HL-60 (cell line): ENCODE measurements around the gene GATA1.

Experiments
- POLR2AphosphoS5 ChIP-seq: IDR thresholded peaks from 2 replicates; pipeline ENCODE4 v1.6.1; 2012; ENCODE audit warnings: low read depth
- TF ChIP-seq, protein P1 (sequence below): IDR thresholded peaks from one replicate; pipeline ENCODE4 v1.5.1; 2011; ENCODE audit warnings: low read length, control low read depth, inconsistent platforms; ENCODE audit not compliant: insufficient read depth

DNA sequence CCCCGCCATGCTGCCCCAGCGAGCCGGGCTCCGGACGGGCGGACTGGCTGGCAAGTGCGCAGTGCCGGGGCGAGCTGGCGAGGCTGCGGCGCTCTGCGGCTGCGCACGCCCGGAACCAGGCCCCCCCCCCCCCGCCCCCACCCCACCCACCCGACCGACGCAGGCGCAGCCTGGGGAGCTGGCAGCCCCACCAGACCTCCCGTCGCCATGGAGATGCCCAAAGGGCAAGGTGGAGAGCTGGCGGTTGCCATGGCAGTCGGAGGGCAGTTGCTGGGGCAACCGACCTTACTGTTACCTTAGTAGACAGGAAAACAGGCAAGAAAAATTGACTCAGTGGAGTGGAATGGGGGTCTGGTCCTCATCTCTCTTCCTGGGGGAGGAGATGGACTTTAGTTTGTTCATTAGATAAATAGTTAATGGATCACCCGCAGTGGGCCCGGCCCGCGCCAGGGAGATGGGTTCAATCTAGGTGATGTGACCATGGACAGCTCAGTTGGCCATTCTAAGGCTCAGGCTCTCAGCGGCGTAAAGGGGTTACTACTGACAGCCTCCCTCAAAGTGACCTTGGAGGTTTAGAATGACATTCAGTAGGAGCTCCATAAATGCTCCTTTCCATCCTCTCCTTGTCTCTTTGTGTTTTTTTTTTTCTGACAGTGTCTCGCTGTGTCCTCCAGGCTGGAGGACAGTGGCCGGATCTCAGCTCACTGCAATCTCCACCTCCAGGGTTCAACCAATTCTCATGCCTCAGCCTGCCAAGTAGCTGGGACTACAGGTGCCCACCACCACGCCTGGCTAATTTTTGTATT is 49.3 kb downstream of the GATA1 start, which contains the start of gene PCSK1N:
- TF ChIP-seq, protein P1, sequence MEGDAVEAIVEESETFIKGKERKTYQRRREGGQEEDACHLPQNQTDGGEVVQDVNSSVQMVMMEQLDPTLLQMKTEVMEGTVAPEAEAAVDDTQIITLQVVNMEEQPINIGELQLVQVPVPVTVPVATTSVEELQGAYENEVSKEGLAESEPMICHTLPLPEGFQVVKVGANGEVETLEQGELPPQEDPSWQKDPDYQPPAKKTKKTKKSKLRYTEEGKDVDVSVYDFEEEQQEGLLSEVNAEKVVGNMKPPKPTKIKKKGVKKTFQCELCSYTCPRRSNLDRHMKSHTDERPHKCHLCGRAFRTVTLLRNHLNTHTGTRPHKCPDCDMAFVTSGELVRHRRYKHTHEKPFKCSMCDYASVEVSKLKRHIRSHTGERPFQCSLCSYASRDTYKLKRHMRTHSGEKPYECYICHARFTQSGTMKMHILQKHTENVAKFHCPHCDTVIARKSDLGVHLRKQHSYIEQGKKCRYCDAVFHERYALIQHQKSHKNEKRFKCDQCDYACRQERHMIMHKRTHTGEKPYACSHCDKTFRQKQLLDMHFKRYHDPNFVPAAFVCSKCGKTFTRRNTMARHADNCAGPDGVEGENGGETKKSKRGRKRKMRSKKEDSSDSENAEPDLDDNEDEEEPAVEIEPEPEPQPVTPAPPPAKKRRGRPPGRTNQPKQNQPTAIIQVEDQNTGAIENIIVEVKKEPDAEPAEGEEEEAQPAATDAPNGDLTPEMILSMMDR = no peak
- TF ChIP-seq POLR2AphosphoS5 = no peak
